ENCODE results near the gene ARHGAP8.
A peak's percentile ranks its signal among the peaks of the same experiment; 100 is the strongest.
"Not testable (repeated sequence)": the region's sequence is repeated elsewhere in the genome, so short reads cannot be mapped to it uniquely, and the experiment has no call there.

Gene ARHGAP8

GRCh38 chr22:44740307-44740706 is 12.1 kb upstream of the ARHGAP8 start:
- DNase-seq, result no peak

GRCh38 chr22:44741929-44742328 is 10.4 kb upstream of the ARHGAP8 start:
- DNase-seq, result peak; percentile 42

GRCh38 chr22:44743247-44743646 is 9.1 kb upstream of the ARHGAP8 start:
- DNase-seq, result no peak

GRCh38 chr22:44743804-44744211 is 8.6 kb upstream of the ARHGAP8 start:
- no peak for DNase-seq

GRCh38 chr22:44745853-44746789 is 6.3 kb upstream of the ARHGAP8 start:
- DNase-seq, result no peak

- DNase-seq, result not testable (repeated sequence)
Observed at GRCh38 chr22:44747784-44748127, 4.6 kb upstream of the ARHGAP8 start.

- DNase-seq, result no peak
Observed at GRCh38 chr22:44748524-44748923, 3.9 kb upstream of the ARHGAP8 start.

- DNase-seq, result no peak
Observed at GRCh38 chr22:44750481-44750880, 1.9 kb upstream of the ARHGAP8 start.

GRCh38 chr22:44753189-44754042 is 1.0 kb downstream of the ARHGAP8 start:
- DNase-seq, result no peak

GRCh38 chr22:44754998-44755397 is 2.6 kb downstream of the ARHGAP8 start:
- no peak for DNase-seq

- no peak for DNase-seq
Observed at GRCh38 chr22:44755417-44755816, 3.0 kb downstream of the ARHGAP8 start.

GRCh38 chr22:44755956-44756361 is 3.6 kb downstream of the ARHGAP8 start:
- DNase-seq, result no peak

- DNase-seq, result peak; percentile 51
Observed at GRCh38 chr22:44758344-44758973, 6.1 kb downstream of the ARHGAP8 start.

- DNase-seq, result no peak
Observed at GRCh38 chr22:44759001-44759400, 6.6 kb downstream of the ARHGAP8 start.

- no peak for DNase-seq
Observed at GRCh38 chr22:44759430-44760310, 7.3 kb downstream of the ARHGAP8 start.

- DNase-seq, result no peak
Observed at GRCh38 chr22:44760476-44760875, 8.1 kb downstream of the ARHGAP8 start.

GRCh38 chr22:44761025-44761424 is 8.7 kb downstream of the ARHGAP8 start:
- no peak for DNase-seq

- no peak for DNase-seq
Observed at GRCh38 chr22:44764373-44764772, 12.0 kb downstream of the ARHGAP8 start.

GRCh38 chr22:44764974-44765373 is 12.6 kb downstream of the ARHGAP8 start:
- DNase-seq, result no peak

- DNase-seq, result no peak
Observed at GRCh38 chr22:44765571-44766285, 13.4 kb downstream of the ARHGAP8 start.

- no peak for DNase-seq
Observed at GRCh38 chr22:44773082-44773481, 20.7 kb downstream of the ARHGAP8 start.

GRCh38 chr22:44775862-44776261 is 23.5 kb downstream of the ARHGAP8 start:
- no peak for DNase-seq
